Keratinocyte (primary cell): ENCODE measurements around the gene TPPP2. TPM values are rescaled to one million over a fixed set of nuclear protein-coding genes. Genes with fewer than 3 reads are reported as not detected.

ENCODE experiments used
- DNase-seq: peaks from one replicate; pipeline ENCODE4 v3.0.0-alpha.2; 2011; ENCODE audit warnings: low read depth, missing footprints, low spot score
- FAIRE-seq: peaks from 2 replicates; lab custom pipeline; 2011; peaks lifted over from hg19 to GRCh38; lab: Jason Lieb, UNC
- H2AFZ ChIP-seq: 2 replicates; pipeline ENCODE4 v1.6.0; 2012; ENCODE audit warnings: low read length, control low read depth, inconsistent platforms; ENCODE audit not compliant: control insufficient read depth
- H3K27ac ChIP-seq: 2 replicates; pipeline ENCODE4 v1.5.1; 2011; ENCODE audit warnings: low read length; ENCODE audit not compliant: control insufficient read depth, insufficient read depth
- H3K27me3 ChIP-seq: 3 replicates; pipeline ENCODE4 v1.6.0; 2011; ENCODE audit warnings: low read length; ENCODE audit not compliant: control insufficient read depth, insufficient read depth; ENCODE audit errors: extremely low read depth
- H3K36me3 ChIP-seq, 2 experiments: 2 replicates in 1 of 2; 3 replicates in 1 of 2; pipeline ENCODE4 v1.5.1; 2011; ENCODE audit warnings: low read length in 2 of 2, mild to moderate bottlenecking in 1 of 2; ENCODE audit not compliant: control insufficient read depth in 2 of 2, insufficient read depth in 2 of 2; ENCODE audit errors: extremely low read depth in 1 of 2
- H3K4me1 ChIP-seq: 3 replicates; pipeline ENCODE4 v1.5.1; 2011; ENCODE audit warnings: low read length; ENCODE audit not compliant: control insufficient read depth, insufficient read depth; ENCODE audit errors: extremely low read depth
- H3K4me2 ChIP-seq: 3 replicates; pipeline ENCODE4 v1.6.0; 2011; ENCODE audit warnings: low read depth, low read length; ENCODE audit not compliant: control insufficient read depth, insufficient read depth; ENCODE audit errors: extremely low read depth
- H3K4me3 ChIP-seq, 3 experiments: fragments of 200-600 bp in 1 of 3; sonication (generic) in 1 of 3; 2 replicates in 2 of 3; 3 replicates in 1 of 3; pipeline ENCODE4 v1.5.1; 2011 to 2016; ENCODE audit warnings: low read length in 3 of 3, mild to moderate bottlenecking in 3 of 3, control low read depth in 2 of 3, inconsistent platforms in 1 of 3, low read depth in 1 of 3, mixed read lengths in 1 of 3, mixed run types in 1 of 3, moderate library complexity in 1 of 3; ENCODE audit not compliant: control insufficient read depth in 2 of 3, insufficient read depth in 2 of 3; ENCODE audit errors: extremely low read depth in 1 of 3
- H3K79me2 ChIP-seq: 2 replicates; pipeline ENCODE4 v1.6.0; 2012; ENCODE audit warnings: low read length; ENCODE audit not compliant: control insufficient read depth, insufficient read depth
- H3K9ac ChIP-seq: 3 replicates; pipeline ENCODE4 v1.6.0; 2011; ENCODE audit warnings: low read length; ENCODE audit not compliant: control insufficient read depth, insufficient read depth; ENCODE audit errors: extremely low read depth
- H3K9me1 ChIP-seq: 3 replicates; pipeline ENCODE4 v1.6.0; 2011; ENCODE audit warnings: low read length; ENCODE audit not compliant: control insufficient read depth, insufficient read depth; ENCODE audit errors: extremely low read depth
- H3K9me3 ChIP-seq: 2 replicates; pipeline ENCODE4 v1.5.1; 2012; ENCODE audit warnings: low read depth, low read length; ENCODE audit not compliant: control insufficient read depth
- H4K20me1 ChIP-seq: 3 replicates; pipeline ENCODE4 v1.6.0; 2011; ENCODE audit warnings: low read length; ENCODE audit not compliant: control insufficient read depth, insufficient read depth; ENCODE audit errors: extremely low read depth
- CTCF ChIP-seq, 3 experiments: IDR thresholded peaks in 1 of 3; conservative IDR thresholded peaks in 1 of 3; optimal IDR thresholded peaks in 1 of 3; 2 replicates in 2 of 3; 3 replicates in 1 of 3; pipeline versions ENCODE3 to v1.5.1; 2011; ENCODE audit warnings: low read length in 3 of 3, mild to moderate bottlenecking in 3 of 3, moderate library complexity in 2 of 3, control low read depth in 1 of 3, inconsistent platforms in 1 of 3; ENCODE audit not compliant: insufficient read depth in 2 of 3; ENCODE audit errors: extremely low read depth in 1 of 3
- EZH2 ChIP-seq: IDR thresholded peaks from one replicate; pipeline ENCODE4 v1.6.1; 2012; ENCODE audit warnings: inconsistent platforms, mild to moderate bottlenecking, low read length, moderate library complexity
- dilution Hi-C: fragments of 300-500 bp; cut with MboI; formaldehyde crosslinking; loops from one replicate; pipeline ENCODE4 v1.7.0; 2020; ENCODE audit warnings: low sequenced_read_pairs; ENCODE audit not compliant: extremely low pct_ligation_motif_present
- polyA plus RNA-seq, 5 experiments: library from polyadenylated mRNA; depleted of rRNA in 3 of 5; stranded (reverse) in 3 of 5; stranded (forward) in 1 of 5; unstranded in 1 of 5; fragments of >200 nt; gene quantifications; 1 replicate in 1 of 5; 2 replicates in 3 of 5; 3 replicates in 1 of 5; pipeline versions ENCODE4 v1.2.1 to v1.2.3, GENCODE V29; 2011 to 2012; ENCODE audit warnings: missing spikeins in 2 of 5, low read depth in 1 of 5, low replicate concordance in 1 of 5

Gene TPPP2
- polyA plus RNA-seq, 1 donor (not counting 4 experiments of a cell fraction or from before 2014, with no cell fraction given), result not detected

GRCh38 chr14:21063479-21063878 lies 33.5 kb downstream of the TPPP2 start:
- TF ChIP-seq EZH2, result no peak
- no peak for TF ChIP-seq CTCF (optimal IDR thresholded peaks at IDR 0.05 in 1 of 3, IDR thresholded peaks at IDR 0.05 in 1 of 3, conservative IDR thresholded peaks at IDR 0.05 in 1 of 3; ENCODE audit: extremely low read depth in 1 of 3, insufficient read depth in 2 of 3, low read length in 3 of 3)
- DNase-seq, result no peak

GRCh38 chr14:21066882-21067502 lies 37.0 kb downstream of the TPPP2 start:
- no peak overlapping the region for H3K27ac ChIP-seq
- no peaks in the 10 kb centered on the region for H4K20me1 ChIP-seq
- DNase-seq, result no peak
- peaks cover 20% of the 10 kb centered on the region for H3K4me1 ChIP-seq
- no peaks in the 10 kb centered on the region for H3K36me3 ChIP-seq
- dilution Hi-C loops, result no loop called here
- H3K9ac ChIP-seq, result no peak overlapping the region
- no peaks in the 10 kb centered on the region for H3K9me3 ChIP-seq
- no peaks in the 10 kb centered on the region for H3K9me1 ChIP-seq
- no peaks in the 10 kb centered on the region for H3K79me2 ChIP-seq
- peak; percentile 23 for FAIRE-seq
- H3K27me3 ChIP-seq, result peaks cover 17% of the 10 kb centered on the region
- no peak overlapping the region for H2AFZ ChIP-seq
- no peak overlapping the region for H3K4me2 ChIP-seq
- no peak overlapping the region for H3K4me3 ChIP-seq
- TF ChIP-seq EZH2 (no peak), CTCF (optimal IDR thresholded peaks at IDR 0.05 in 1 of 3, IDR thresholded peaks at IDR 0.05 in 1 of 3, conservative IDR thresholded peaks at IDR 0.05 in 1 of 3; ENCODE audit: extremely low read depth in 1 of 3, insufficient read depth in 2 of 3, low read length in 3 of 3) (peak; percentile 50 to 82 (median 51))

More at GRCh38 chr14:21063479-21063878, 33.5 kb downstream of the TPPP2 start:
- Histone ChIP-seq H3K36me3 (no peaks in the 10 kb centered on the region), H3K9me3 (no peaks in the 10 kb centered on the region), H3K79me2 (no peaks in the 10 kb centered on the region), H3K4me3 (no peak overlapping the region), H3K9me1 (no peaks in the 10 kb centered on the region), H3K27me3 (peaks cover 3% of the 10 kb centered on the region), H3K9ac (no peak overlapping the region), H3K4me1 (peaks cover 5% of the 10 kb centered on the region), H4K20me1 (no peaks in the 10 kb centered on the region), H2AFZ (no peak overlapping the region), H3K27ac (no peak overlapping the region), H3K4me2 (no peak overlapping the region)
- dilution Hi-C loops, result no loop called here
- FAIRE-seq, result no peak
